NCI-H82 treated with DMSO at 0.1 percent for 48 hours (cell line): ENCODE results near the gene ANKS3.

ENCODE experiments used
- DNase-seq: peaks from one replicate; lab custom pipeline; 2025; ENCODE audit not compliant: unreplicated experiment; lab: John Stamatoyannopoulos, UW

The ANKS3 gene

GRCh38 chr16:4685776-4686496 lies 48.1 kb downstream of the ANKS3 start:
- no peak for DNase-seq

- DNase-seq, result no peak
Observed at GRCh38 chr16:4685292-4685691, 48.8 kb downstream of the ANKS3 start.

DNA sequence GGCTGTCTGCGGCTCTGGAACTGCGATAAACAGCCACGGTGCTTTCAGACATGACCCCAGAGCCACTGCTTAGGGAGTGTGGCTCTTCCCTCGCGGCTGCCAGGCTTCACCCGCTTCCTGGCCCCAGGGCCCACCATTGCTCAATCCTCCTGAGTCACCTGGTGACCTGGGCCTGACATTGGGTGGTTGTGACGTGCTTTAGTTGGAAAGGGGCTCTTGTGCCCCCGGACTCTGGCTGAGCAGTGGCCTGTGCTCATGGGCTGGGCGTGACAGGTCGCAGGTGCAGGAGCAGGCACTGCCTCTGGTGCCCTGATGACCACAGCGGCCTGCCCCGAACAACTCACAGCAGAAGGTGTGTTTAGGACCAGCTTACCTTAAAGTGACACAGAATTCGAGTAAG lies 49.3 kb downstream of the ANKS3 start:
- DNase-seq, result no peak

DNA sequence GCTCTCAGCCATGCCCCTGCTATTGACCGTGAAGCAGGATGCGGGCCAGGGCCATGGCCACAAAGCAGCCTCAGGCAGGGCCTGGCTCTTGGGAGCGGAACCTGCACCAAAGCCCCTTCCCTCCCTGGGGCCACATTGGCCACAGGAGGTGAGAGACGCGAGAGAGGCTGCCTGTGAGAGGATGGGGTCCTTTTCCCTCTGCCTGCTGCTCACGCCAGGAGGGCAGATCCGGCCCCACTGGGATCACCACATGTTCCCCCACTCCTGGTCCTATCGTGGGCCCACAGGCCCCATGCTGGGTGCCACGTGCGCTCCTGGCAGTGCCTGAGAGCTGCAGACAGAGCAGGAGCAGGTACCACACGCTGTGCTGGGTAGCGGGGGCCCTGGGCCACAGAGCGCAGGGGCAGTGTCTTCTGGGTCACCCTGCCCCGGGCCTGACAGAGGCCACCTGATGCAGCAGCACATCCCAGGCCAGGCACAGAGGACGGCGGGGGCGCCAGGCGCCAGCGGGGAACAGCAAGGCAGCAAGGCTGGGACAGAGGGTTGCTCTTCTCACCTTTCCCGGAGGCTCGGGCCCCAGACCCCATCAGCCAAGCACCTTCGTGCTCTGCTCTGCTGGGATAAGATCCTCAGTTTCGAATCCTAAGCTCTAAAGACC lies 49.9 kb downstream of the ANKS3 start:
- DNase-seq, result no peak

GRCh38 chr16:4683255-4684057 lies 50.6 kb downstream of the ANKS3 start:
- no peak for DNase-seq

DNA sequence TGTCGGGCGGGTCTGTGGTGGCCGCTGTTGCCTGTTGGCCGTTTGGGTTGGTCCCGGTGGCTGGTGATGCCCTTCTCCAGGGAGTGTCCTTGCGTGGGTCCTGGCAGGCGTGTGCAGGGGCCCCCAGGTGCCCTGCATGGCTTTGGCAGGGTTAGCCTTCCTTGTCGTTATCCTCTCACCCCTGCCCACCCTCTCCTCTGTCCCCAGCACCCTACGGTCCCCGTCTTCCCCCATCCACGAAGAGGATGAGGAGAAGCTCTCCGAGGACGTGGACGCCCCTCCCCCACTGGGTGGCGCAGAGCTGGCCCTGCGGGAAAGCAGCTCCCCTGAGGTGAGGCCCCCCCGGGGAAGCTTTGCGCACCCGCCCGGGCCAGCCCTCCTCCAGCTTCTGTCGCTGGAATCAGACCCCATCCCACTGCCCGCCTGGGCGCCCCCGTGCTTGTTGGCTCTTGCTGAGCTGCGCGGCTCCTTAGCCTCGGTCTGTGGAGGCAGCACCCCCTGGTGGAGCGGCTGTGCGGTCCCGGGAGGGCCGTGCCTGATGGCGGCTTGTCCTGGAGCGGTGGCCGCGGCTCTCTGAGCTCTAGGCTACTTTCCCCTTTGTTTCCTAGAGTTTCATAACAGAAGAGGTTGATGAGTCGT lies 51.3 kb downstream of the ANKS3 start:
- no peak for DNase-seq

DNA sequence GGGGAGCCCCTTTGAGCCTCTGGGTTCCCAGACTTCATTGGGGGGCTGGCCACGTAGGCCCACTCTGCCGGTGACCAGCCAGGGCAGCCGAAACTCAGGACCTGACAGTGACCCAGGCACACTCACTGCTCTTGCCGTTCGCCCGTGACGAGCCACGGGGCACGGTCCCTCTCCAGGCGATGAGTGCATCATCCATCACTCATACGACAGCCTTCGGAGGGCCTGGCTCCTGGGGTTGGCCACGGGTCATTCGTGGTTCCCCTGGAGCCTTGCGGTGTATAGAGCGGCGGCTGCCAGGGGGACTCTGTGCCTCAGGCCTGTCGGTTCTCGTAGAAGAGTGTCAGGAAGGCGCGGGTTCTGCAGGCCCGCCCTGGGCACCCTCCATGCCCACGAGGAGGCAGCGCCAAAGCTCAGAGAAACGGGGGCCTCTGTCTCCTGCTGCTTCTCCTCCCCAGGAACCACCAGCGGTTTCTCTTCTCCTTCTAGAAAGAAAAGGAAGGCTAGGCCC lies 51.9 kb downstream of the ANKS3 start:
- no peak for DNase-seq

DNA sequence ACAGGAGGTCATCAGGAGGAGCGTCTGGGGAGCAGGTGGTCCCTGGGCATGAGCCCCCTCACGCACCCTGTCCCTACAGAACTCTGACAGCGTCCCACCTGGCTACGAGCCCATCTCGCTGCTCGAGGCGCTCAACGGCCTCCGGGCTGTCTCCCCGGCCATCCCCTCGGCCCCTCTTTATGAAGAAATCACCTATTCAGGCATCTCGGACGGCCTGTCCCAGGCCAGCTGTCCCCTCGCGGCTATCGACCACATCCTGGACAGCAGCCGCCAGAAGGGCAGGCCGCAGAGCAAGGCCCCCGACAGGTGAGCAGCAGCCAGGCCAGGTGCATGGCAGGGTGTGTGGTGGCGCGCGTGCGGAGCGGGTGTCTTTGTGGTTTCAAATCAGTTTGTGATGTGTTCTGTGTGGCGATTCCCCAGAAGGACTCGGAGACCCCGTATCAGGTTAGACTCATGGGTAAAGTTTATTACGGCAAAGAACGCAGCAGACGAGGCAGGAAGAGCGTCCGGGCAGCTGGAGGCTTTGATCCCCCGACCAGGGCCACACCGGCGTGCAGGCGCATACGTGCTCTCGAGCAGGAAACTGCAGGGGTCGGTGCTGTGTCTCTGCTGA lies 52.5 kb downstream of the ANKS3 start:
- no peak for DNase-seq

DNA sequence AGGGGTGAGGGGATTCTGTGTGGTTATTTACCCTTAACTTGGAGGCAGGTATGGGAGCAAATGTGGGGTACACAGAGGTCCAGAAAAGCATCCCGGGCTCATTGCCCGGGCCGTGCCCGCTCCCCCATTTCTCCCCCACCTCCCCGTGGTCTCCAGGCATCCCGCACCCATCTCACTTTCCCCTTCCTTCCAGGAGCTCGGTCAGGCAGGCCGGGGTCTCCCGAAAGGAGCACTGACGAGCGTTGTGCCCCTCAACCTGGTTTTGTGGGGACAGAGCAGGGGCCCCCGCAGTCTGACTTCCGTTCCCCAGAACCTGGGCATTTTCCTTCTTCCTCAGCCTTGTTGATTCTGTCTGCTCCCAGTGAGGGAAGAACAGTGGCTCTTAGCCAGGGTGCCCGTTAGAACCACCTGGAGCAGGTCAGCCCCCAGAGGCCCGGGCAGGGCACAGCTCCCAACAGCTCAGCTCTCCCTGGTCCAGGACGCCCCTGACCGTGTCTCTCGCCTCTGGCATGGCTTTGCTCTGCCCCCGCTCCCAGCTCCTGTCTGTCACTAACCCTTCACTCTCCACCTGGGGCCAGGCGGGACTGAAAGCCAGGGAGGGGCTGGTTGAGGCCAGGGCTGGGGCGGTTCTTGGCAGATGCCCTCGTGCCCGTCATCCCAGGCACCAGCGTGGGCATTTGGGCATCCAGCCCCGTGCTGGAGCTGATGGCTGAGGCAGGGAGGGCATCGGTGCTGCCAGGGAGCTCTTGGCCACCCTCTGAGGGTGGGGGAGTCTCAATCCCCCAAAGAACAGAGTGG lies 53.2 kb downstream of the ANKS3 start:
- no peak for DNase-seq

DNA sequence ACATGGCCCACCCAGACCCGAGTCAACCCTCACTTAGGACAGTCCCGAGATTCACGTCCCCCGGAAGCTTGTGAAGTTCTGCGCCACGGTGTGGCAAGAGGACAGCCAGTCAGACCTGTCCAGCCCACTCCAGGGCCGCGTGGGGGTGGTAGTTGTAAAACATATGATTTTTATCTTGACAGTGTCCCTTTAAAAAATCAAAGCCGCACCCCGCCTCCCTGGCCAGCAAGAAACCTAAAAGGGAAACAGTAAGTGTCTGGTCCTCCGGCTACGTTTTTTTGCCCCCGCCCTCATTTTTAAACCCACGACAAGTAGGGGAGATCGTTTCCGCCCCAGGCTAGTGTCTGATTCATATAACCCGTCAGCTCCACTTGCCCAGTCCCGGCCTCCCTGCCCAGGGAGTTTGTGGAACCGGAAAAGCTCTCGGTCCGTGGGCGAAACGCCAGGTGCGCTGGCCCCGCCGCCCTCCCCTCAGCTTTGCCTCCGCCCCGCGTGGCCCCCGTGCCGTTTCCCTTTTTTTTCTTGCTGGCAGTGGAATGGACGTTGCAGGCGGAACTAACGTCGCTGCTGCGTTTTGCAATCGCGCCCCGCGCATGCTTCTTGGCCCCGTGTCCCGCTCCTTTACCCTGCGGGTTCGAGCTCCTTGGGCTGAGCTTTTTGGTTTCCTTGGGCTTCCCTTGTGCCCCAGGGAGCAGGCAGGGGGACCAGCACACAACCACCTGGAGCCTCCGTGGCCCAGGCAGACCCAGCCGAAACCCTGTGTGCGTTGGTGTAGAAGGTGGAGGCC lies 54.0 kb downstream of the ANKS3 start:
- DNase-seq, result no peak

DNA sequence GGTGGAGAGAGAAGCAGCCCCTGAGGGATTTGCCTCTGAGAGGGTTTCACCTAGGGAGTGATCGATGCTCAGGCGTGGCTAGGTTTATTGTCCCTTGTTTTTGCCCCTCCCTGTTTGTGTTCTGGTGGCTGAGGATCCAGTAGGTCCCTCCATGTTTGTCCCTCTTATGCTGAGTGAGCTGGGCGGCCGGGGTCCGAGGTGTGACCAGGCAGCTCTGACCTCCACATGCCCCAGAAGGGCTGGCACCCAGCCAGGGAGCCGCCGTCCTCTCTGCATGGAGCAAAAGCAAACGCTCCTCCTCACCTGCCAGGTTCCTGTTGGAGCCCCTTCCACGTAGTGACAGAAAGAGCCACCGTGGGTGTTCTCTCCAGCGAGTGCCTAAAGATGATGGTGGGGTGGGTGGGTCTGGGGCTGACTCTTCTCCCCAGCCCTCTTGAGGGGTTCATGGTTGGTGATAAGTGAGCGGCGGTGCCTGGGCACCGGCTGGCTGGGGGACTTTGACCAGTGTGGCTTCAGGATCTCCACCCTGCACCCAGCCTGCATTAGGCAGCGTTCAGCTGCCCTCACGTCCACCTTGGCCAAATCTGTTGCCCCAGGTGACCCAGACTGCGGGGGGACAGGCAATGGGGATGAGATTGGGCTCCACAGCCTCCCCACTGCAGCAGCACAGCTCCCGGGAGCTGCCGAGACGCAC lies 54.8 kb downstream of the ANKS3 start:
- DNase-seq, result no peak

DNA sequence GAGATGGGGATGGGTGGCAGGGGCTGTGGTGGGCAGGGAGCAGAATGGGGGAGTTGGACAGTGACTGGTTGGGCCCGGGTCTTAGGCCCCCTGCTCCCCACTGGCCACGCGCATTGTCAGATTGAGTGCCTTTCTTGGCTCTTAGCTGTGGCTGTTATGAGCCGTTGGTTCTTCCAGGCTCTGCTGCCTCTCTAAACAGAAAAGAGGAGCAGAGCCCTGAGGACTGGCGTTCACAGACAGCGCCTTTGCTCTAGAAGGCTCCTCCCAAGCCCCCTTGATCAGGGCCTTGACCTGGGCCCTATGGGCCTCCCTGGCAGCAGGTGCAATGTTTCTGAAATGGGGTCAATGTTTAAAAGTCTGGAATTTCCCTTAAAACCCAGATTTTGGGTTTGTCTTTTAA lies 55.5 kb downstream of the ANKS3 start:
- no peak for DNase-seq

DNA sequence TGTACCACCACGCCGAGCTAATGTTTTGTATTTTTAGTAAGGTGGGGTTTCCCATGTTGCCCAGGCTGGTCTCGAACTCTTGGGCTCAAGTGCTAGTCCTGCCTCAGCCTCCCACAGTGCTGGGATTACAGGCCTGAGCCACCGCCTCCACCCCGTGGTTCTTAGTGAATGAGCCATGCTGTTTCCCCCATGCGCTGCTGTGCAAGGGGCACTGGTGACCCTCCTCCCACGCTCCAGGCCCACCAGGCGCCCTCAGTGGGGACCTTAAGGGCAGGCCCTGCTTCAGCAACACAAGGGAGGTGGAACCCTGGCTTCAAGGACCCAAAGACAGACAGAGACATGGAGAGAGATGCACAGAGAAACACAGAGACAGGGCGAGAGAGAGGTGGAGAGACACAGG lies 56.1 kb downstream of the ANKS3 start:
- DNase-seq, result no peak

DNA sequence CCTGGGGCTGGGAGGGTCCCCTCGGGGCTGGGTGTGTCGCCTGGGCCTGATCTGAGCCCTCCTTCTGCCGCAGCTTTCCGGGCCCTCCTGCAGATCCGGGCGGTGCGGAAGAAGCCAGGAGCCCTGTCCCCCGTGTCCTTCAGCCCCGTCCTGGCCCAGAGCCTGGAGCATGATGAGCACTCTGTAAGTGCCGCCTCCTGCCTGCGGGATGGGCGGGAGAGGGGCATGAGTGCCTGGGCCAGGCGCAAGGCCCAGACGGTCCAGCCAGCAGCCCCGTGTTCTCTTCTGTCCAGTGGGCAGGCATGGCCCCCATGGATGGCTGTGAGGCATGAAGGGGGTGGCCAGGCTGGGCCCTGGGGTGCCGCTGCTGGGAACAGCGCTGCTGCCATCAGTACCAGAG lies 56.7 kb downstream of the ANKS3 start:
- no peak for DNase-seq

- DNase-seq, result no peak
Observed at GRCh38 chr16:4676831-4677230, 57.2 kb downstream of the ANKS3 start.

DNA sequence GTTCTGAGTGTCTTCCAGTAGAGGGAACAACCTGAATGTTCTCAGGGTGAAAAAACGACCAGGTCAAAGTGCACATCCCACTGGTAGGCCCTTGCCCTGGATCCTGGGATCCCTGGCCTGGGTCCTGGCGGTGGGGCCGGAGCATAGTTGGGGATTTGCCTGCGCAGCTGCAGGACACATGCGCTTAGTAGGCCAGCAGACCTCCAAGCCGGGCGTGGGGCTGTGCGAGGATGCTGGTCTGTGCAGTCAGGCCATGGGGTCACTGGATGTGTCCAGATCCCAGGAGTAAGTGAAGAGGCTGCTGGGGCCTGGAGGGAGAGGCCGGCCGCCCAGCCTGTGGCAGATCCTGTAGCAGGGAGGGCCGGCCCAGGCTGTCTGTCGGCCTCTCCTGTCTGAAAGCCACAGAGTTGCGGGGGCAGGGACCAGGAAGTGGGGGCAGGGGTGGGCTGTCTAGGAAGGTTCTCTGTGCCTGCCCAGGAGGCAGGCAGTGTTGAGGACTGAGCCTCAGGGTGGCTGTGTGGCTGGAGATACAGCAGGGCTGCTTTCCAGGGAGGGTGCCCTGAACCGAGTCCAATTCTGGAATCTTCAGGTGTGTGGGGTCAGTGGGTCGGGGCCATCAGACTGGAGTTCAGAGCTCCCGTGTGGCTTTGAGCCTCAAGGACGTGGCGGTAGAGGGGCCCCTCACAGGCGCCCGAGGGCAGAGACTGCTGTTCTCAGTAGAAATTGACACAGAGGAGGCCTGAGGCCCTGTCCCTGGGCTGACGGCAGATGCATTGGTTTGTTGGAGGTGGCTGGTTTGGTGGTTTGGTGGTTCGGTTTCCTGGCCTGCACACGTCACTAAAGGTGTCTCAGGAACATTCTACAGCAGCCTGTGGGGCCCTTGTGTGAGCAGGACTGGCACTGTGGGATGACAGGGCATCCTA lies 57.9 kb downstream of the ANKS3 start:
- DNase-seq, result no peak

- no peak for DNase-seq
Observed at GRCh38 chr16:4674926-4675530, 59.0 kb downstream of the ANKS3 start.
